ENCODE results near the gene TEP1.

Gene TEP1

GRCh38 chr14:20334017-20334416 lies 79.3 kb downstream of the TEP1 start:
- DNase-seq = no peak

- no peak for DNase-seq
Measured at GRCh38 chr14:20333494-20333841, 79.8 kb downstream of the TEP1 start.

GRCh38 chr14:20332788-20333493 lies 80.4 kb downstream of the TEP1 start, which contains the start of gene CCNB1IP1:
Gene CCNB1IP1, minus strand, starts transcription at chr14:20333279. Its CDS starts 16,756 bp downstream, at chr14:20316523.
- peak; percentile 23 for DNase-seq

- DNase-seq = no peak
Measured at GRCh38 chr14:20332431-20332787, 80.9 kb downstream of the TEP1 start.

- no peak for DNase-seq
Measured at GRCh38 chr14:20331053-20331613, 82.2 kb downstream of the TEP1 start.

GRCh38 chr14:20329355-20329754 lies 83.9 kb downstream of the TEP1 start:
- no peak for DNase-seq

- DNase-seq = no peak
Measured at GRCh38 chr14:20328705-20329104, 84.6 kb downstream of the TEP1 start.

- DNase-seq = no peak
Measured at GRCh38 chr14:20327005-20327869, 86.1 kb downstream of the TEP1 start.

GRCh38 chr14:20317720-20318119 lies 95.6 kb downstream of the TEP1 start:
- DNase-seq = no peak
